ENCODE data around the gene EIF4G1.

The EIF4G1 gene

DNA sequence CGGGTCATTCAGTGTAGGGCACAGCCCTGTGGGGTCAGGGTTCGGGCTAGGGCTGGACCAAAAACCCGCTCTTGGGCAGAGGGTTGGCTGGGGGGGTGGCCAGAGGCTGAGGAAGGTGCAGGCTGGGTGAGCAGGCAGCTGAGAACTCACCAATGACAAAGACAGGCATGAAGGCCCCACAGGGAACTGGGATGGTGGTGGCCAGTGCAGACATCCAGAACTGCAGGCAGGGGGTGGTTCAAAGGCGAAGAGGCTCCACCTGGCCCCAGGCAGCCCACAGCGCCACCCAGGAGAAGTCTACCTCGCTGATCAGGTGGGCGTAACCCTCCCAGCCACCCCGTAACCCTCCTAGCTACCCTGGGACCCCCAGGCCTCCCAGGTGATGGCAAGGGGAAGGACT is 40.3 kb downstream of the EIF4G1 start:
- TF ChIP-seq POLR2AphosphoS5 (IDR thresholded peaks at IDR 0.05; ENCODE audit: borderline replicate concordance, low read depth, low read length) (no peak), EZH2 (IDR thresholded peaks at IDR 0.05) (no peak), FOXP2 (optimal IDR thresholded peaks at IDR 0.05; ENCODE audit: control extremely low read depth, extremely low read length, insufficient read depth) (no peak)
- H3K27ac ChIP-seq = no peak overlapping the region
- no peaks in the 10 kb centered on the region; the same call in 1 of the 2 replicates for H3K36me3 ChIP-seq (ENCODE audit: insufficient read depth, low read length)

DNA sequence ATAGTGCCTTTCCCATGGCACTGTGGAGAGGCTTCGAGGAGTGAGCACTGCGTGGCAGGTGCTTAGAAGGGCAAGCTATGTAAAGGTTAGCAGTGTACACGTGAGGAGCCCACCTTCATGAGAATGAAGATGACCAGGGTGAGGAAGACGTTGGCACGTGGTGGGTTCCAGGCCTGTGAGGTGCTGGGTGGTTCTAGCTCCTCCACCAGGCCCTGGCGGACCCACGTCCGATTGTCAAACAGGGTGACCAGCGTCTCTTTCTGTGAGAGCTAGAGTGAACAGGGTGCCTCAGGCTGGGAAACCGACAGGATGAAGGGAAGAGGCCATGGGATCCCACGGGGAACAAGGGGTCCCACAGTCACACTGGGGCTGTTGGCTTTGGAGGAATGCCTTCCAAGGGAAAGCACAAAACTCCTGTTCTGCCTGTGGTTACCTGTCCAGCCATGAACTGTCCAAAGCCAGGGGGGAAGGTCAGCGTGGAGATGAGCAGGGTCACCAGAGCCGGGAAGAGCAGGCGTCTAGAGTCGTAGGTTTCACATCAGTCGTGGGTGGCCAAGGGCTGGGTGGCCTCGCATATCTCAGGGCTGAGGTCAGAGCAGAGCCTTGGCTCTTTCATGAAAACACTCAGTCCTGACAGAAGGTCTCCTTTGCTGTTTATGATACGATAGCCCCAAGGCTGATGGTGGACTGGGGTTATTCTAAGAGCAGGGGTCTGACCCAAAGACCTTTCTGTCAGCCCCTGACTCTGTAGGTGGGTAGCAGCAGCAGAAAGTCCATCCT is 41.0 kb downstream of the EIF4G1 start:
- TF ChIP-seq EZH2 (IDR thresholded peaks at IDR 0.05) = no peak
- TF ChIP-seq POLR2AphosphoS5 (IDR thresholded peaks at IDR 0.05; ENCODE audit: borderline replicate concordance, low read depth, low read length) = no peak
- TF ChIP-seq FOXP2 (optimal IDR thresholded peaks at IDR 0.05; ENCODE audit: control extremely low read depth, extremely low read length, insufficient read depth) = no peak
- no peaks in the 10 kb centered on the region; the same call in 1 of the 2 replicates for H3K36me3 ChIP-seq (ENCODE audit: insufficient read depth, low read length)

More for the DNA sequence above, 40.3 kb downstream of the EIF4G1 start:
- DNase-seq (ENCODE audit: low read depth, low spot score) = no peak
- Histone ChIP-seq H3K4me3 (no peak overlapping the region), H3K9ac (ENCODE audit: insufficient read length) (no peak overlapping the region), H3K9me3 (ENCODE audit: low read depth, low read length) (no peaks in the 10 kb centered on the region)

GRCh38 chr3:184357248-184358123 is 43.1 kb downstream of the EIF4G1 start:
- Histone ChIP-seq H3K9ac (ENCODE audit: insufficient read length) (no peak overlapping the region), H3K9me3 (ENCODE audit: low read depth, low read length) (no peaks in the 10 kb centered on the region), H3K36me3 (ENCODE audit: insufficient read depth, low read length) (no peaks in the 10 kb centered on the region; the same call in 1 of the 2 replicates), H3K27ac (no peak overlapping the region), H3K4me3 (no peak overlapping the region)
- TF ChIP-seq POLR2AphosphoS5 (IDR thresholded peaks at IDR 0.05; ENCODE audit: borderline replicate concordance, low read depth, low read length) = no peak
- TF ChIP-seq EZH2 (IDR thresholded peaks at IDR 0.05) = no peak
- TF ChIP-seq FOXP2 (optimal IDR thresholded peaks at IDR 0.05; ENCODE audit: control extremely low read depth, extremely low read length, insufficient read depth) = no peak
- DNase-seq (ENCODE audit: low read depth, low spot score) = no peak

More for the DNA sequence above, 41.0 kb downstream of the EIF4G1 start:
- H3K27ac ChIP-seq = no peak overlapping the region
- no peak for DNase-seq (ENCODE audit: low read depth, low spot score)
- no peaks in the 10 kb centered on the region for H3K9me3 ChIP-seq (ENCODE audit: low read depth, low read length)
- no peak overlapping the region for H3K9ac ChIP-seq (ENCODE audit: insufficient read length)
- H3K4me3 ChIP-seq = no peak overlapping the region

- Histone ChIP-seq H3K9ac (ENCODE audit: insufficient read length) (no peak overlapping the region), H3K4me3 (no peak overlapping the region), H3K27ac (no peak overlapping the region), H3K36me3 (ENCODE audit: insufficient read depth, low read length) (no peaks in the 10 kb centered on the region; the same call in 1 of the 2 replicates), H3K9me3 (ENCODE audit: low read depth, low read length) (no peaks in the 10 kb centered on the region)
- no peak for TF ChIP-seq EZH2 (IDR thresholded peaks at IDR 0.05)
- no peak for TF ChIP-seq FOXP2 (optimal IDR thresholded peaks at IDR 0.05; ENCODE audit: control extremely low read depth, extremely low read length, insufficient read depth)
- TF ChIP-seq POLR2AphosphoS5 (IDR thresholded peaks at IDR 0.05; ENCODE audit: borderline replicate concordance, low read depth, low read length) = no peak
- no peak for DNase-seq (ENCODE audit: low read depth, low spot score)
These were observed 43.8 kb downstream of the EIF4G1 start for GRCh38 chr3:184358124-184358767.

GRCh38 chr3:184358921-184359350 is 44.5 kb downstream of the EIF4G1 start:
- no peak overlapping the region for H3K27ac ChIP-seq
- no peak overlapping the region for H3K9ac ChIP-seq (ENCODE audit: insufficient read length)
- no peak overlapping the region for H3K4me3 ChIP-seq
- DNase-seq (ENCODE audit: low read depth, low spot score) = no peak
- no peaks in the 10 kb centered on the region; the same call in 1 of the 2 replicates for H3K36me3 ChIP-seq (ENCODE audit: insufficient read depth, low read length)
- no peak for TF ChIP-seq EZH2 (IDR thresholded peaks at IDR 0.05)
- TF ChIP-seq FOXP2 (optimal IDR thresholded peaks at IDR 0.05; ENCODE audit: control extremely low read depth, extremely low read length, insufficient read depth) = no peak
- no peak for TF ChIP-seq POLR2AphosphoS5 (IDR thresholded peaks at IDR 0.05; ENCODE audit: borderline replicate concordance, low read depth, low read length)
- H3K9me3 ChIP-seq (ENCODE audit: low read depth, low read length) = no peaks in the 10 kb centered on the region

GRCh38 chr3:184359610-184360009 is 45.2 kb downstream of the EIF4G1 start:
- peaks cover 3% of the 10 kb centered on the region; the same call in 1 of the 2 replicates for H3K36me3 ChIP-seq (ENCODE audit: insufficient read depth, low read length)
- no peak overlapping the region for H3K4me3 ChIP-seq
- no peak overlapping the region for H3K9ac ChIP-seq (ENCODE audit: insufficient read length)
- TF ChIP-seq FOXP2 (optimal IDR thresholded peaks at IDR 0.05; ENCODE audit: control extremely low read depth, extremely low read length, insufficient read depth) (no peak), EZH2 (IDR thresholded peaks at IDR 0.05) (no peak), POLR2AphosphoS5 (IDR thresholded peaks at IDR 0.05; ENCODE audit: borderline replicate concordance, low read depth, low read length) (no peak)
- no peak for DNase-seq (ENCODE audit: low read depth, low spot score)
- no peaks in the 10 kb centered on the region for H3K9me3 ChIP-seq (ENCODE audit: low read depth, low read length)
- H3K27ac ChIP-seq = no peak overlapping the region

GRCh38 chr3:184360070-184360928 is 45.9 kb downstream of the EIF4G1 start:
- Histone ChIP-seq H3K4me3 (peak overlapping the region; percentile 94), H3K27ac (no peak overlapping the region), H3K9me3 (ENCODE audit: low read depth, low read length) (no peaks in the 10 kb centered on the region), H3K36me3 (ENCODE audit: insufficient read depth, low read length) (peaks cover 10% of the 10 kb centered on the region), H3K9ac (ENCODE audit: insufficient read length) (peak overlapping the region; percentile 90)
- TF ChIP-seq POLR2AphosphoS5 (IDR thresholded peaks at IDR 0.05; ENCODE audit: borderline replicate concordance, low read depth, low read length) (no peak), EZH2 (IDR thresholded peaks at IDR 0.05) (no peak), FOXP2 (optimal IDR thresholded peaks at IDR 0.05; ENCODE audit: control extremely low read depth, extremely low read length, insufficient read depth) (no peak)
- DNase-seq (ENCODE audit: low read depth, low spot score) = no peak

Measured in SK-N-MC (cell line).